CD4-positive, alpha-beta T cell treated with Interleukin-15 for 1 hour (primary cell): ENCODE measurements around the gene NUBP2.

Experiments
- DNase-seq: peaks from one replicate; pipeline ENCODE4 v3.0.0-alpha.2; 2020

Gene NUBP2

GRCh38 chr16:1772908-1773702, 9.7 kb upstream of the NUBP2 start, which contains the start of gene MRPS34:
Gene MRPS34 (minus strand): TSS chr16:1773134. CDS start chr16:1773119, 15 bp downstream.
- peak; percentile 78 for DNase-seq

GRCh38 chr16:1773703-1774447, 8.9 kb upstream of the NUBP2 start:
- no peak for DNase-seq

- DNase-seq, result no peak
Observed at GRCh38 chr16:1774448-1774780, 8.3 kb upstream of the NUBP2 start.

GRCh38 chr16:1775006-1775845, 7.5 kb upstream of the NUBP2 start:
- DNase-seq, result no peak

GRCh38 chr16:1775846-1776671, 6.7 kb upstream of the NUBP2 start:
- DNase-seq, result no peak

- DNase-seq, result no peak
Observed at GRCh38 chr16:1776672-1776955, 6.1 kb upstream of the NUBP2 start.

GRCh38 chr16:1776991-1777374, 5.8 kb upstream of the NUBP2 start:
- DNase-seq, result no peak

- DNase-seq, result no peak
Observed at GRCh38 chr16:1777375-1778199, 5.2 kb upstream of the NUBP2 start.

- DNase-seq, result no peak
Observed at GRCh38 chr16:1778200-1779179, 4.3 kb upstream of the NUBP2 start.

GRCh38 chr16:1779234-1779701, 3.5 kb upstream of the NUBP2 start:
- DNase-seq, result no peak

GRCh38 chr16:1779741-1780676, 2.8 kb upstream of the NUBP2 start:
- DNase-seq, result no peak

GRCh38 chr16:1780677-1781072, 2.1 kb upstream of the NUBP2 start:
- DNase-seq, result no peak

GRCh38 chr16:1781254-1781653, 1.5 kb upstream of the NUBP2 start:
- no peak for DNase-seq

- DNase-seq, result no peak
Observed at GRCh38 chr16:1781758-1782407, 877 bp upstream of the NUBP2 start.

- DNase-seq, result no peak
Observed at GRCh38 chr16:1784977-1785845, 2.5 kb downstream of the NUBP2 start.

GRCh38 chr16:1785846-1786170, 3.0 kb downstream of the NUBP2 start:
- no peak for DNase-seq

GRCh38 chr16:1786242-1787055, 3.7 kb downstream of the NUBP2 start:
- no peak for DNase-seq
